OCI-LY1 (cell line): ENCODE results near the gene QSER1.

ENCODE experiments used
- H2AFZ ChIP-seq: fragments of 200-600 bp; sonication (generic), shearing (Covaris generic); 2 replicates; pipeline ENCODE4 v1.6.0; 2014; ENCODE audit warnings: antibody characterized with exemption, mild to moderate bottlenecking, low read length
- H3F3A ChIP-seq: fragments of 200-600 bp; sonication (generic), shearing (Covaris generic); 2 replicates; pipeline ENCODE4 v1.6.0; 2014; ENCODE audit warnings: mild to moderate bottlenecking, antibody characterized with exemption, low read length, moderate library complexity; ENCODE audit not compliant: insufficient read depth
- H3K27ac ChIP-seq: fragments of 200-600 bp; sonication (generic); 2 replicates; pipeline ENCODE4 v1.5.1; 2014; ENCODE audit warnings: low read length, mixed run types, mild to moderate bottlenecking, low read depth; ENCODE audit not compliant: poor library complexity, severe bottlenecking
- H3K27me3 ChIP-seq: fragments of 200-600 bp; sonication (generic); 2 replicates; pipeline ENCODE4 v1.6.0; 2014; ENCODE audit warnings: antibody characterized with exemption, mild to moderate bottlenecking, low read length, moderate library complexity; ENCODE audit not compliant: insufficient read depth
- H3K36me3 ChIP-seq: fragments of 200-600 bp; sonication (generic); 2 replicates; pipeline ENCODE4 v1.6.1; 2014; ENCODE audit warnings: mild to moderate bottlenecking, antibody characterized with exemption, low read length, moderate library complexity, mixed read lengths; ENCODE audit not compliant: insufficient read depth
- H3K4me1 ChIP-seq: fragments of 200-600 bp; sonication (generic); 2 replicates; pipeline ENCODE4 v1.5.1; 2014; ENCODE audit warnings: mild to moderate bottlenecking, low read length, moderate library complexity; ENCODE audit not compliant: insufficient read depth, severe bottlenecking
- H3K4me2 ChIP-seq: fragments of 200-600 bp; sonication (generic), shearing (Covaris generic); 2 replicates; pipeline ENCODE4 v1.6.1; 2014; ENCODE audit warnings: low read length
- H3K4me3 ChIP-seq: fragments of 200-600 bp; sonication (generic); 2 replicates; pipeline ENCODE4 v1.5.1; 2014; ENCODE audit warnings: low read length, low read depth, mild to moderate bottlenecking, mixed read lengths; ENCODE audit not compliant: poor library complexity, severe bottlenecking
- H3K79me2 ChIP-seq: fragments of 200-600 bp; shearing (Covaris generic); 2 replicates; pipeline ENCODE4 v1.6.1; 2016; ENCODE audit warnings: mixed run types, low read length, mixed read lengths; ENCODE audit not compliant: insufficient read depth
- H3K9ac ChIP-seq: fragments of 200-600 bp; sonication (generic), shearing (Covaris generic); 2 replicates; pipeline ENCODE4 v1.6.1; 2014; ENCODE audit warnings: mild to moderate bottlenecking, low read length, mixed read lengths
- H3K9me2 ChIP-seq: fragments of 200-600 bp; sonication (generic), shearing (Covaris generic); 2 replicates; pipeline ENCODE4 v1.6.1; 2014; ENCODE audit warnings: low read depth, mild to moderate bottlenecking, low read length, mixed read lengths
- H3K9me3 ChIP-seq: fragments of 200-600 bp; shearing (Covaris generic); 2 replicates; pipeline ENCODE4 v1.6.1; 2014; ENCODE audit warnings: low read length, mixed read lengths
- H4K20me1 ChIP-seq: fragments of 200-600 bp; sonication (generic), shearing (Covaris generic); 2 replicates; pipeline ENCODE4 v1.6.0; 2016; ENCODE audit warnings: mild to moderate bottlenecking, low read length; ENCODE audit not compliant: insufficient read depth
- EZH2 ChIP-seq: fragments of 200-600 bp; sonication (generic), shearing (Covaris generic); IDR thresholded peaks from 2 replicates; pipeline ENCODE4 v1.8.0; 2017; ENCODE audit warnings: borderline replicate concordance, mixed run types, mild to moderate bottlenecking, antibody characterized with exemption, low read length, moderate library complexity, mixed read lengths
- TF ChIP-seq, protein P1 (sequence below): fragments of 200-600 bp; sonication (generic), shearing (Covaris generic); IDR thresholded peaks from 2 replicates; pipeline ENCODE4 v1.5.1; 2017; ENCODE audit warnings: mild to moderate bottlenecking, antibody characterized with exemption, low read length, moderate library complexity, mixed read lengths

QSER1 gene

DNA sequence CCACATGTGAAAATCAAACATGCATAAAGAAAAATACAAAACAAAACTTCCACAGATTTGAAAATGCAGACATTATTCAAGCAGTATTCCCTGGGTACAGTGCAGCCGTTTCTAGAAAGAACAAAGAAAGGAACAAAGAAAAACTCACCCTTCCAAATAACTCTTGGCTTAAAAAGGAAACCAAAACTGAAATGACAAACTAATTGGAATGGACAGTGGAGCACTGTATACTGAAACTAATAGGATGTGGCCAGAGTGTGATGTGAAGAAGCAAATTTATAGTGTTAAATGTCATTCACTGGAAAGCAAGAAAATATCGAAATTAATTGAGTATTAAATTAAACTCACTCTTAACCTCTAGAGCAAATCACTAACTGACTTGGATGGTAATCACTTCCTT lies 55.4 kb downstream of the QSER1 start:
- Histone ChIP-seq H3K27me3 (no peaks in the 10 kb centered on the region), H3K4me2 (no peak overlapping the region), H2AFZ (no peak overlapping the region), H3K27ac (no peak overlapping the region), H3K9me3 (no peaks in the 10 kb centered on the region; the same call in 1 of the 2 replicates), H3K9me2 (no peaks in the 10 kb centered on the region), H3K9ac (no peak overlapping the region), H3F3A (no peaks in the 10 kb centered on the region), H3K79me2 (0 out of 2 replicates have a peak, but pooled peaks cover 3% of the 10 kb centered on the region), H4K20me1 (no peaks in the 10 kb centered on the region), H3K4me1 (no peaks in the 10 kb centered on the region), H3K36me3 (peaks cover 11% of the 10 kb centered on the region), H3K4me3 (no peak overlapping the region)
- no peak for TF ChIP-seq EZH2
- TF ChIP-seq, protein P1, sequence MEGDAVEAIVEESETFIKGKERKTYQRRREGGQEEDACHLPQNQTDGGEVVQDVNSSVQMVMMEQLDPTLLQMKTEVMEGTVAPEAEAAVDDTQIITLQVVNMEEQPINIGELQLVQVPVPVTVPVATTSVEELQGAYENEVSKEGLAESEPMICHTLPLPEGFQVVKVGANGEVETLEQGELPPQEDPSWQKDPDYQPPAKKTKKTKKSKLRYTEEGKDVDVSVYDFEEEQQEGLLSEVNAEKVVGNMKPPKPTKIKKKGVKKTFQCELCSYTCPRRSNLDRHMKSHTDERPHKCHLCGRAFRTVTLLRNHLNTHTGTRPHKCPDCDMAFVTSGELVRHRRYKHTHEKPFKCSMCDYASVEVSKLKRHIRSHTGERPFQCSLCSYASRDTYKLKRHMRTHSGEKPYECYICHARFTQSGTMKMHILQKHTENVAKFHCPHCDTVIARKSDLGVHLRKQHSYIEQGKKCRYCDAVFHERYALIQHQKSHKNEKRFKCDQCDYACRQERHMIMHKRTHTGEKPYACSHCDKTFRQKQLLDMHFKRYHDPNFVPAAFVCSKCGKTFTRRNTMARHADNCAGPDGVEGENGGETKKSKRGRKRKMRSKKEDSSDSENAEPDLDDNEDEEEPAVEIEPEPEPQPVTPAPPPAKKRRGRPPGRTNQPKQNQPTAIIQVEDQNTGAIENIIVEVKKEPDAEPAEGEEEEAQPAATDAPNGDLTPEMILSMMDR: no peak

DNA sequence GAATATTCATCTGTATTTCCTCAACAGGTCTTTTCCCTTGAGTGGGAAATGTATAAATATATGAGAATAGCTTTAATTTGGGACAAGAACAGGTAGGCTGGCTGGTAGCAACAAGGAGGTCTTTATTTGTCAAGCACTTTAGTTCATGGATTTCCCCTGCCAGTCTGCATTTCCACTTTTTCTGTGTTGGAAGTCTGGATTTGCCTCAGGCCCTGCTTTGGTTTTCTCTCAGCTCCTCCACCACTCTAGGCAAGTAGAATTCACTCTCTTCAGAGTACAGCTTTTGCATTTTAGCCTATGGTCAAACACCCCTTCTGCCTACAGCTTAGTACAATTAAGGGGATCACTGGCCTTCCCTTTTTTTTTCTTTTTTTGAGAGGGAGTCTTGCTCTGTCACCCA lies 57.1 kb downstream of the QSER1 start:
- Histone ChIP-seq H3K79me2 (0 out of 2 replicates have a peak, but pooled peaks cover 3% of the 10 kb centered on the region), H2AFZ (no peak overlapping the region)
- TF ChIP-seq, protein P1: no peak
- TF ChIP-seq EZH2: no peak

DNA sequence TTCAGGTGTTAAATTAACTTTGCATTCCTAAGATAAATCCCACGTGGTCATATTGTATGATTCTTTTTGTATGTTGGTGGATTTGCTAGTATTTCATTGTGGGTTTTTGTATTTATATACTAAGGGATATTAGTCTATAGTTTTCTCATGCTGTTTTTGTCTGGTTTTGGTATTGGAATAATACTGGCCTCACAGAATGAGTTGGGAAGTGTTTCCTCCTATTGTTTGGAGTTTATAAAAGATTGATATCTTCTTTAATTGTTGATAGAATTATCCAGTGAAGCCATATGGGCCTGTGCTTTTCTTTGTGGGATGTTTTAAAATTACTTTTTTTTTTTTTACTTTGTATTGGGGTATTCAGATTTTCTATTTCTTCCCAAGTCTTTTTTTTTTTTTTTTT lies 59.8 kb downstream of the QSER1 start:
- H3K79me2 ChIP-seq: 0 out of 2 replicates have a peak, but pooled peaks cover 3% of the 10 kb centered on the region
- peaks cover 36% of the 10 kb centered on the region for H3K36me3 ChIP-seq
- TF ChIP-seq, protein P1: no peak
- TF ChIP-seq EZH2: no peak
- H3K4me3 ChIP-seq: no peak overlapping the region
- no peaks in the 10 kb centered on the region for H3K4me1 ChIP-seq
- H3K9ac ChIP-seq: no peak overlapping the region
- H2AFZ ChIP-seq: no peak overlapping the region
- H3K4me2 ChIP-seq: no peak overlapping the region
- H3K9me2 ChIP-seq: no peaks in the 10 kb centered on the region
- H3K9me3 ChIP-seq: no peaks in the 10 kb centered on the region; the same call in 1 of the 2 replicates
- H3K27me3 ChIP-seq: no peaks in the 10 kb centered on the region
- no peak overlapping the region for H3K27ac ChIP-seq
- H3F3A ChIP-seq: no peaks in the 10 kb centered on the region
- H4K20me1 ChIP-seq: no peaks in the 10 kb centered on the region

More for the DNA sequence above, 57.1 kb downstream of the QSER1 start:
- H3K9me2 ChIP-seq: no peaks in the 10 kb centered on the region
- H4K20me1 ChIP-seq: no peaks in the 10 kb centered on the region
- H3K27ac ChIP-seq: no peak overlapping the region
- no peaks in the 10 kb centered on the region for H3F3A ChIP-seq
- no peak overlapping the region for H3K4me2 ChIP-seq
- H3K4me1 ChIP-seq: no peaks in the 10 kb centered on the region
- H3K9me3 ChIP-seq: no peaks in the 10 kb centered on the region; the same call in 1 of the 2 replicates
- H3K4me3 ChIP-seq: no peak overlapping the region
- H3K27me3 ChIP-seq: no peaks in the 10 kb centered on the region
- H3K36me3 ChIP-seq: peaks cover 23% of the 10 kb centered on the region
- no peak overlapping the region for H3K9ac ChIP-seq
